ENCODE data around the gene RREB1. TPM values are rescaled to one million over a fixed set of nuclear protein-coding genes. Genes with fewer than 3 reads are reported as not detected.

The RREB1 gene
- polyA plus RNA-seq, 12 donors = 14.2 to 31.9 (median 19.6) TPM; not detected in 1

- no peak for DNase-seq
Measured at GRCh38 chr6:7290079-7290478, 182.3 kb downstream of the RREB1 start.

GRCh38 chr6:7292596-7293255 is 185.0 kb downstream of the RREB1 start:
- no peak for DNase-seq

DNA sequence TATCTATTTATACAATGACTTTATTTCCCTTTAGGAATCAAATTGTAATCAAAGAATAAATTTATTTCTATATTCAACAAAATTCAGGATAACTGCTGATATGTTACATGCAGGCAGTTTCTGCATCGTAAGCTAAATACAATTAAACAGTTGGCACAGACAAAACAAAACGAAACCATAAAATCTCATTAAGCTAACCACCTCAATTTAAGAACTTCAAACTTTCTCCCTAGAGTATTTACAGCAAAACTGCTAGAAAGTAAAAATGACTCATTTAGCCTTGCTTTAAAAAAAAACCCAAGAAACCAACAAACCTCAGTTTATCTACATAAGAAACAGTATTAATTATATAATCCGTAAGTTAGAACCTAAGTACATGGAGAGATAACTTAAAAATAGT is 188.2 kb downstream of the RREB1 start:
- DNase-seq = no peak

DNA sequence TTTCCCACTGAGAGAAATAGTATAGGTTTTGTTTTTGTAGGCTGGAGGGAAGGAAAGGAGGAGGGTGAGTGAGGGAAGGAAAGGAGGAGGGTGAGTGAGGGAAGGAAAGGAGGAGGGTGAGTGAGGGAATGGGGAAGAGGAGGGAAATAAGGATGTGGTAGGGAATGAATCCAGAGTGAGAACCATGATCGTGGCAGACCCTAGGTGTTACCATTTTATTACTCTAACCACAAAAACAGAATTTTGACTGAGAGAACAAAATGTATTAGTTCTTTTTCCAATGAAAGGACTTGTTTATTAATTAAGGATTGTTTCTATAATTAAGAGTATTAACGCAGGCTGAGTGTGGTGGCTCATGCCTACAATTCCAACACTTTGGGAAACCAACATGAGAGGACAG is 188.8 kb downstream of the RREB1 start:
- no peak for DNase-seq

DNA sequence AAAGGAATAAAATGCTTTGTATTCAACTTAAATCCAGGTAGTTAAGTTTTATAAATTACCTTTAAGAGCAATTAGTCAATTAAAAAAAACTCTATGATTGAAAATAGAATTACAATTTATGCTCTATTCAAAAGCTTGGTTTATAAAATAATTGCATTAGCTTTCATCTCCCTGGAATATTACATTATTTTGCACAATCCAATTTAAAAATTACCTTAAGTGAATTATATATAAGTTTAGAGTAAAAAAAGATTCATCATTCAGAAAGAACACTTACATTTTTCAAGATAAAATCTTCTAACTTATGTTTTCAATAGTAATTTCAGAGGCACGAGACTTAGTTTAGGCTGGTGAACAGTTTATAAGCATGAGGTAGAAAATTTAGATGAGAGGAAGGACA is 190.4 kb downstream of the RREB1 start:
- DNase-seq = no peak

- no peak for DNase-seq
Measured at GRCh38 chr6:7300926-7301325, 193.2 kb downstream of the RREB1 start.

Other genes starting within 250 kb of the RREB1 start
- gene SSR1, start 205.2 kb downstream of the RREB1 start, polyA plus RNA-seq (ENCODE audit: insufficient read length in 12 of 12) = 100 to 1,000 TPM in 2 of 12 donors, 10 to 100 TPM in 9, not detected in 1; 72.5 to 110 (median 90.8) TPM

Data from muscle of arm (tissue), 12 donors.